ENCODE measurements around the gene GNB1L.

DNA sequence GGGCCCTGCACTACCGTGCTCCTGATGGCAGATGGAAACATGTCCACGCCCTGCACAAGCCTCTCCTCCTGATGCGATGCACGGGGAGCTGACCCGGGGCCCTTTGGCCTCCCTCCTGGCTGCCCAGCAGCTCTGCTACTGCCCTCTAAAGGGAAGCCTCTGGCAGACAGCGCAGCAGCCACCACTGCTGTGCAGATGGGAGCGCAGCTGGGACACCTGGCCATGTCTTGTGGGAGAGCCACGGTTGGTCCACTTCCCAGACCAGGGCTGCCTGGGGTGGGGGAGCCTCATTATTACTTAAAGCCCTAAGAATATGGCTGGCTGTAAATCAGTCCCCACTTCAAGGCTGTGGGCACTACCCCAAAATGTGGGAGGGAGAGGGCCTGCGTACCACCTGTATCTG lies 55.8 kb downstream of the GNB1L start:
- TF ChIP-seq POLR2A (IDR thresholded peaks at IDR 0.05; ENCODE audit: low read depth) = no peak
- TF ChIP-seq, protein P1, sequence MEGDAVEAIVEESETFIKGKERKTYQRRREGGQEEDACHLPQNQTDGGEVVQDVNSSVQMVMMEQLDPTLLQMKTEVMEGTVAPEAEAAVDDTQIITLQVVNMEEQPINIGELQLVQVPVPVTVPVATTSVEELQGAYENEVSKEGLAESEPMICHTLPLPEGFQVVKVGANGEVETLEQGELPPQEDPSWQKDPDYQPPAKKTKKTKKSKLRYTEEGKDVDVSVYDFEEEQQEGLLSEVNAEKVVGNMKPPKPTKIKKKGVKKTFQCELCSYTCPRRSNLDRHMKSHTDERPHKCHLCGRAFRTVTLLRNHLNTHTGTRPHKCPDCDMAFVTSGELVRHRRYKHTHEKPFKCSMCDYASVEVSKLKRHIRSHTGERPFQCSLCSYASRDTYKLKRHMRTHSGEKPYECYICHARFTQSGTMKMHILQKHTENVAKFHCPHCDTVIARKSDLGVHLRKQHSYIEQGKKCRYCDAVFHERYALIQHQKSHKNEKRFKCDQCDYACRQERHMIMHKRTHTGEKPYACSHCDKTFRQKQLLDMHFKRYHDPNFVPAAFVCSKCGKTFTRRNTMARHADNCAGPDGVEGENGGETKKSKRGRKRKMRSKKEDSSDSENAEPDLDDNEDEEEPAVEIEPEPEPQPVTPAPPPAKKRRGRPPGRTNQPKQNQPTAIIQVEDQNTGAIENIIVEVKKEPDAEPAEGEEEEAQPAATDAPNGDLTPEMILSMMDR (IDR thresholded peaks at IDR 0.05) = no peak

All from esophagus muscularis mucosa (tissue), 3 donors.